ENCODE data around the gene SEC14L3.
"Not testable (repeated sequence)": the region's sequence is repeated elsewhere in the genome, so short reads cannot be mapped to it uniquely, and the experiment has no call there.

Gene SEC14L3

GRCh38 chr22:30469165-30469564, 2.7 kb downstream of the SEC14L3 start:
- TF ChIP-seq, protein P1, sequence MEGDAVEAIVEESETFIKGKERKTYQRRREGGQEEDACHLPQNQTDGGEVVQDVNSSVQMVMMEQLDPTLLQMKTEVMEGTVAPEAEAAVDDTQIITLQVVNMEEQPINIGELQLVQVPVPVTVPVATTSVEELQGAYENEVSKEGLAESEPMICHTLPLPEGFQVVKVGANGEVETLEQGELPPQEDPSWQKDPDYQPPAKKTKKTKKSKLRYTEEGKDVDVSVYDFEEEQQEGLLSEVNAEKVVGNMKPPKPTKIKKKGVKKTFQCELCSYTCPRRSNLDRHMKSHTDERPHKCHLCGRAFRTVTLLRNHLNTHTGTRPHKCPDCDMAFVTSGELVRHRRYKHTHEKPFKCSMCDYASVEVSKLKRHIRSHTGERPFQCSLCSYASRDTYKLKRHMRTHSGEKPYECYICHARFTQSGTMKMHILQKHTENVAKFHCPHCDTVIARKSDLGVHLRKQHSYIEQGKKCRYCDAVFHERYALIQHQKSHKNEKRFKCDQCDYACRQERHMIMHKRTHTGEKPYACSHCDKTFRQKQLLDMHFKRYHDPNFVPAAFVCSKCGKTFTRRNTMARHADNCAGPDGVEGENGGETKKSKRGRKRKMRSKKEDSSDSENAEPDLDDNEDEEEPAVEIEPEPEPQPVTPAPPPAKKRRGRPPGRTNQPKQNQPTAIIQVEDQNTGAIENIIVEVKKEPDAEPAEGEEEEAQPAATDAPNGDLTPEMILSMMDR (IDR thresholded peaks at IDR 0.05; ENCODE audit: borderline replicate concordance, control extremely low read depth, extremely low read depth, insufficient read depth, missing control alignments): no peak
- DNase-seq (ENCODE audit: low spot score): no peak
- in situ Hi-C loops (cut with MboI; ENCODE audit: low sequenced_read_pairs, unreplicated experiment): no loop called here

DNA sequence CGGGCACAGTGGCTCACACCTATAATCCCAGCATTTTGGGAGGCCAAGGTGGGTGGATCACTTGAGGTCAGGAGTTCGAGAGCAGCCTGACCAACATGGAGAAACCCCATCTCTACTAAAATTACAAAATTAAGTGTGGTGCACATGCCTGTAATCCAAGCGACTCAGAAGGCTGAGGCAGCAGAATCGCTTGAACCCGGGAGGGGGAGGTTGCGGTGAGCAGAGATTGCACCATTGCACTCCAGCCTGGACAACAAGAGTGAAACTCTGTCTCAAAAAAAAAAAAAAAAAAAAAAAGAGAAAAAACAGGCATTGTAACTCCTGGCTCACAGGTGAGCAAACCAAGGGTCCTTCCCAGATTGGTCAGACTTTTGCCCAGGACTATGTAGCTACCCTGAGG, 11.3 kb downstream of the SEC14L3 start:
- in situ Hi-C loops (cut with MboI; ENCODE audit: low sequenced_read_pairs, unreplicated experiment): not testable (repeated sequence)

DNA sequence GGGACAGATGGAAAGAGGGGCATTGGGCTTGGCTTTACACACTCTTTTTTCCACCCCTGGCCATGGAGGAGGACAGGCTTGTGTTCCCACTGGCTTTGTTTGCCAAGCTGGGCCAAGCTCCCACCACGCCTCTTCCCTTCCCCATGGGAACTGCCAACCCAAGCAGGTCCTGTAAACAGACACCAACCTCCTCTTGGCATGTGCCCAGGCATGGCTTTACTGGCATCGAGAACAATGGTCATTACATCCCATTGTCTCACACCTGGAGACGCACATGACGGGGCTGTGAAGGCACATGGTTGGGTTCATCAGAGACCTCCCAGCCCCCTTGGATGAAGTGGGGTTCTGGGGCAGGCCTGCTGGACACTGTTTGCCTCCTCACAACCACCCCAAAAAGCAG, 11.7 kb downstream of the SEC14L3 start:
- DNase-seq (ENCODE audit: low spot score): no peak
- TF ChIP-seq, protein P1 (IDR thresholded peaks at IDR 0.05; ENCODE audit: borderline replicate concordance, control extremely low read depth, extremely low read depth, insufficient read depth, missing control alignments): no peak
- in situ Hi-C loops (cut with MboI; ENCODE audit: low sequenced_read_pairs, unreplicated experiment): no loop called here

More for the DNA sequence above, 11.3 kb downstream of the SEC14L3 start:
- not testable (repeated sequence) for DNase-seq (ENCODE audit: low spot score)

GRCh38 chr22:30459181-30460052, 12.4 kb downstream of the SEC14L3 start:
- TF ChIP-seq, protein P1 (IDR thresholded peaks at IDR 0.05; ENCODE audit: borderline replicate concordance, control extremely low read depth, extremely low read depth, insufficient read depth, missing control alignments): no peak

GRCh38 chr22:30457981-30458380, 13.8 kb downstream of the SEC14L3 start:
- TF ChIP-seq, protein P1 (IDR thresholded peaks at IDR 0.05; ENCODE audit: borderline replicate concordance, control extremely low read depth, extremely low read depth, insufficient read depth, missing control alignments): no peak
- in situ Hi-C loops (cut with MboI; ENCODE audit: low sequenced_read_pairs, unreplicated experiment): no loop called here
- no peak for DNase-seq (ENCODE audit: low spot score)

More at GRCh38 chr22:30459181-30460052, 12.4 kb downstream of the SEC14L3 start:
- in situ Hi-C loops (cut with MboI; ENCODE audit: low sequenced_read_pairs, unreplicated experiment): no loop called here
- no peak for DNase-seq (ENCODE audit: low spot score)

GRCh38 chr22:30455075-30455840, 16.6 kb downstream of the SEC14L3 start:
- in situ Hi-C loops (cut with MboI; ENCODE audit: low sequenced_read_pairs, unreplicated experiment): no loop called here
- no peak for DNase-seq (ENCODE audit: low spot score)
- TF ChIP-seq, protein P1 (IDR thresholded peaks at IDR 0.05; ENCODE audit: borderline replicate concordance, control extremely low read depth, extremely low read depth, insufficient read depth, missing control alignments): no peak
